Measurements from ENCODE around the gene FAM120A.

DNA sequence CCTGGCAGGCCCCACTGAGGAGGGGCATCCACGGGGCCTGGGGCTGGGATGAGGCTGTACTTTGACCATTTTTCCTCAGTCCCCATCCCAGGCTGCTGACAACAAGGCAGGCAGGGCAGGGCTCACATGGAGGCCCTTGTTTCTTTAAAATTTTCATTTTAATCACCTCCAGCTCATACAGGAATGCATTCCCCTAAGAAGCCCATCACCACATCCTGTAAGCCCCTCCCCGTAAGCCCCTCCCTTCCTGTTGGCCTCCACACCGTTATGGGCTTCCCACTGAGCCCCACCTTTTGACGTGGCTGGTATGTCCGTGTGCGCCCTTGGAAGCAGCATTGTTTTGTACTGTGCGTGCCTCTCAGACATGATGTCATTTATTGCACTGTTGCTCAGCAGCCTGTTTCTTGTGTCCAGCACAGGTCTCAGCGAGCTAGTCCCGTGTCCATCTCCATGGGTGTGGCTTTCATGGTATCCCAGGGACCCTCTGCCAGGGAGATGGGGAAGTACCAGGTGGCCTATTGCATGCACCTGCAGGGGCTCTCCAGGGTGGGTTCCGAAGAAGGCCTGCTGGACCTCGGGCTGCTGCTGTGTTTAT, 147.3 kb downstream of the FAM120A start:
- TF ChIP-seq POLR2A (IDR thresholded peaks at IDR 0.05; ENCODE audit: low read length) (no peak), GATA1 (IDR thresholded peaks at IDR 0.05; ENCODE audit: low read depth, low read length) (no peak)
